ENCODE results near the gene COL27A1. TPM values are rescaled to one million over a fixed set of nuclear protein-coding genes. Genes with fewer than 3 reads are reported as not detected.
A peak's percentile ranks its signal among the peaks of the same experiment; 100 is the strongest.

COL27A1 gene
- total RNA-seq, 1 donor: 2.1 TPM

DNA sequence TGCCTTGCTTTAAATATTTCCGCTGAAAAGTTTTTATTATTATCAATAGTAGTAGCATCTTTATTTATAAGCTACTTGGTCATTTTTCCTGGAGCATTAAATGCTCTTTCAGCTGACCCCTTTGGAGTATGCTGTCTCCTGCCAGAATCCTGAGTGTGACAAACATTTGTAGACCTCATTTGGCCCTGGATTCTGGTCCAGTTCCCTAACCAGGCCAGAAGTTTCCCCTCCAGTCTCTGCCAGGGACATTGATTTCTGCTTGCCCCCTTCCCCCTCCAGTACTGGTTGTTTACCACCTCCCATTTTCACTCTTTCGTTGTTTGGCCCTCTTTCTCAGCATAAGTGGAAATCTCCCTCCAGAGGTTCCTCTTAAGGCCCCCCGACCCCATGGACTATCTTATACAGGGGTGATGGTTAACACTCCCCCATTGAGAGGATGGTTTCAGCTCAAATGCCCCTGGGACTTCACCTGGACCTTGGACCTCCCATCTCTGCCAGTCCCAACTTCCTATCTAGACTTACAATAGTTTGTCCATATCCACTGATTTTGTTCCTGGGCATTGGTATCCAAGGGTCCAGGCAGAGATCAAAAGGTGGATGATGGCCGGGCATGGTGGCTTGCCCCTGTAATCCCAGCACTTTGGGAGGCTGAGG is 24.6 kb upstream of the COL27A1 start:
- no peak for TF ChIP-seq CTCF (IDR thresholded peaks at IDR 0.05; ENCODE audit: insufficient read depth, low read length)
- no peak for DNase-seq (ENCODE audit: low read depth)
- no peak overlapping the region for H3K4me3 ChIP-seq (ENCODE audit: low read depth, low read length)

DNA sequence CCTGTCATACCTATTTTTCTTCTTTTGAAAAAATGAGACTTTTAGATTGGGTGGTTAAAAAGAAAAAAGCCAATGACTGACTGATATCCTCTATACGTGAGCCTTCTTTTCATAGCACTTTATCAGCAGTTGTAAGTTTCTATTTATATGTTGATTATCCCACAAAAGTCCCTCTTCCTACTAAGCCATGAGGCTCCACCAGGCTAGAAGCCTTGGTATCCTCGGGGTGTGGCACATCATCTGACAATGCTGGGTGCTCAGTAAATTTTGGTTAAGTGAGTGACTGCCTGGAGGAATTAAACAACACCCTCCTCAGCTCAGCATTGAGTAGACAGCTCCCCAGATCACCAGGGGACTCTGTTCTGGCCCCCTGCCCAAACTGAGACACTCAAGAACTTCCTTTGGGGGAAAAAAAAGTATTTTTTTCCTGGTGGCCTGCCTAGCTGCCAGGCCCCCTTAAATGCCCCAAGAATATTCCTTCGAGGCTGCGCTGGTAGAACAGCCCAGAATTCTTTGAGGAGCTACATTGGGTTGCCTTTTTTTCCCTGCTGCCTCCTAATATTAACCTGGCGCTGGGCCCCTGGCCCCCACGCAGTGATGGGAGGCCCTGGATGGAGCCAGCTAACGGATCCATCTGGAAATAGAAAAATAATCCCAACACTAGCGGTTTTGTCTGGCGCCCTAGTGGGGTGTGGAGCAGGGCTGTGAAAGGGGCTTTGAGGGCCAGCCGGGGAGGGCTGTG is 23.4 kb upstream of the COL27A1 start:
- no peak overlapping the region for H3K4me3 ChIP-seq (ENCODE audit: low read depth, low read length)
- DNase-seq (ENCODE audit: low read depth): no peak
- TF ChIP-seq CTCF (IDR thresholded peaks at IDR 0.05; ENCODE audit: insufficient read depth, low read length): no peak

GRCh38 chr9:114132550-114132918 is 22.8 kb upstream of the COL27A1 start:
- no peak for DNase-seq (ENCODE audit: low read depth)
- no peak overlapping the region for H3K4me3 ChIP-seq (ENCODE audit: low read depth, low read length)
- TF ChIP-seq CTCF (IDR thresholded peaks at IDR 0.05; ENCODE audit: insufficient read depth, low read length): no peak

- TF ChIP-seq CTCF (IDR thresholded peaks at IDR 0.05; ENCODE audit: insufficient read depth, low read length): no peak
- DNase-seq (ENCODE audit: low read depth): no peak
- no peak overlapping the region for H3K4me3 ChIP-seq (ENCODE audit: low read depth, low read length)
Measured at GRCh38 chr9:114134827-114135396, 20.4 kb upstream of the COL27A1 start.

GRCh38 chr9:114137831-114138230 is 17.5 kb upstream of the COL27A1 start:
- no peak overlapping the region for H3K4me3 ChIP-seq (ENCODE audit: low read depth, low read length)
- no peak for TF ChIP-seq CTCF (IDR thresholded peaks at IDR 0.05; ENCODE audit: insufficient read depth, low read length)
- DNase-seq (ENCODE audit: low read depth): no peak

- TF ChIP-seq CTCF (IDR thresholded peaks at IDR 0.05; ENCODE audit: insufficient read depth, low read length): no peak
- DNase-seq (ENCODE audit: low read depth): peak; percentile 42
Measured at GRCh38 chr9:114138552-114138971, 16.8 kb upstream of the COL27A1 start.

More at GRCh38 chr9:114138552-114138971, 16.8 kb upstream of the COL27A1 start:
- H3K4me3 ChIP-seq (ENCODE audit: low read depth, low read length): no peak overlapping the region

Measured in fibroblast of the aortic adventitia (primary cell).